Natural killer cell (primary cell): ENCODE results near the gene RIPK1. TPM values are rescaled to one million over a fixed set of nuclear protein-coding genes. Genes with fewer than 3 reads are reported as not detected.

Experiments used
- ATAC-seq, 3 donors: fragments of 150-1000 bp in 2 of 3; fragments of 200-7000 bp in 1 of 3; cut with Tn5 transposase; 1 replicate in 1 of 3; 2 replicates in 2 of 3; pipeline ENCODE4 v1.10.0; 2021; ENCODE audit warnings: mild to moderate bottlenecking in 2 of 3, moderate library complexity in 2 of 3
- DNase-seq, 2 donors: peaks; one replicate each; pipeline versions ENCODE4 v3.0.0 to v3.0.0-alpha.2; 2013 to 2021; ENCODE audit warnings: mixed read lengths in 1 of 2
- H3K27ac ChIP-seq: one replicate; pipeline ENCODE4 v1.5.1; 2013; ENCODE audit warnings: mild to moderate bottlenecking, low read length
- H3K27me3 ChIP-seq: one replicate; pipeline ENCODE4 v1.6.1; 2013; ENCODE audit warnings: low read length; ENCODE audit not compliant: control insufficient read depth, insufficient read depth
- H3K36me3 ChIP-seq: one replicate; pipeline ENCODE4 v1.6.1; 2013; ENCODE audit warnings: low read length; ENCODE audit not compliant: control insufficient read depth, insufficient read depth
- H3K4me1 ChIP-seq: one replicate; pipeline ENCODE4 v1.6.1; 2013; ENCODE audit warnings: low read length; ENCODE audit not compliant: control insufficient read depth, insufficient read depth
- H3K4me3 ChIP-seq: one replicate; pipeline ENCODE4 v1.5.1; 2013; ENCODE audit warnings: low read length
- H3K9me3 ChIP-seq: one replicate; pipeline ENCODE4 v1.6.1; 2013; ENCODE audit warnings: low read length; ENCODE audit not compliant: control insufficient read depth, insufficient read depth
- H3K27ac Mint-ChIP-seq, 2 donors: one replicate each; pipeline ENCODE4 v1.8.0; 2022; ENCODE audit warnings: mild to moderate bottlenecking in 2 of 2, mixed read lengths in 2 of 2, moderate library complexity in 1 of 2
- H3K27me3 Mint-ChIP-seq, 2 donors: one replicate each; pipeline ENCODE4 v1.8.0; 2022; ENCODE audit warnings: low read depth in 2 of 2, mixed read lengths in 2 of 2
- H3K36me3 Mint-ChIP-seq: one replicate; pipeline ENCODE4 v1.8.0; 2022; ENCODE audit warnings: mixed read lengths
- H3K4me1 Mint-ChIP-seq, 2 donors: one replicate each; pipeline ENCODE4 v1.8.0; 2022; ENCODE audit warnings: mixed read lengths in 2 of 2
- H3K4me3 Mint-ChIP-seq: one replicate; pipeline ENCODE4 v1.8.0; 2022; ENCODE audit warnings: mild to moderate bottlenecking, moderate library complexity, mixed read lengths
- H3K9me3 Mint-ChIP-seq, 2 donors: one replicate each; pipeline ENCODE4 v1.8.0; 2022; ENCODE audit warnings: mixed read lengths in 2 of 2
- CTCF ChIP-seq: fragments of 200-600 bp; IDR thresholded peaks from one replicate; pipeline ENCODE4 v1.8.0; 2022; ENCODE audit warnings: antibody characterized with exemption
- WGBS: methylation state at CpG from one replicate; pipeline ENCODE4 v1.1.7; 2013; ENCODE audit warnings: missing lambda C conversion rate; ENCODE audit not compliant: insufficient coverage; 5-methylcytosine and 5-hydroxymethylcytosine counted together
- intact Hi-C: fragments of 100-400 bp; cut with micrococcal nuclease; formaldehyde crosslinking; loops from one replicate; pipeline ENCODE4 v1.14.2; 2022
- total RNA-seq, 4 donors: library from RNA; stranded (reverse); fragments of 120-200 nt in 1 of 4; gene quantifications; one replicate each; pipeline versions ENCODE4 v1.2.3 to v1.2.4, GENCODE V29; 2013 to 2022

Gene RIPK1
- total RNA-seq, 3 donors from 2014 or later (not counting 1 experiment from before 2014, with no cell fraction given) = 30.9 to 44.8 (median 34.5) TPM

DNA sequence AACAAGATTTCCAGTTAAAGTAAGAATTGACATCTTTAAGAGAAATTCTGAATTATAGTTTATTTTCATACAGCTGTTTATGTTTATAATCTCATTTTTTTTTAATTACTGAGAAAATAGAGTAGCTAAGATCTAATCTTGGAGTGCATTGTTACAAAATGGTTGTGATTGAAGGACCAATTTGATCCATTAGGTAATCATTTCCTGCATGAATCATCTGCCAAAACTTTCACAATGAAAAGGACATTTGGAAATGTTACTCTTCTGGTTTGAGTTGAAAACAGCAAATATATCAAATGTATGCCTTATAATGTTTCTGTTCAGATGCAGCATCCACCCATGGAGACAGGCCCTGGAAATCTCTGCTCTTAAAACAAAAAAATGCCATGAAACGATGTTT is 70.0 kb downstream of the RIPK1 start:
- DNase-seq = no peak
- Mint-ChIP-seq H3K4me3 (no peak overlapping the region), H3K27ac (no peak overlapping the region), H3K36me3 (peaks cover 11% of the 10 kb centered on the region), H3K27me3 (no peaks in the 10 kb centered on the region), H3K4me1 (no peaks in the 10 kb centered on the region), H3K9me3 (no peaks in the 10 kb centered on the region)
- whole genome bisulfite sequencing = 91% methylated on average over 1 of the region's 1 CpG
- no peak for TF ChIP-seq CTCF
- Histone ChIP-seq H3K27ac (no peak overlapping the region), H3K4me1 (peaks cover 5% of the 10 kb centered on the region), H3K36me3 (peaks cover 10% of the 10 kb centered on the region), H3K9me3 (no peaks in the 10 kb centered on the region), H3K4me3 (no peak overlapping the region), H3K27me3 (no peaks in the 10 kb centered on the region)
- ATAC-seq = no peak
- intact Hi-C loops = no loop called here

DNA sequence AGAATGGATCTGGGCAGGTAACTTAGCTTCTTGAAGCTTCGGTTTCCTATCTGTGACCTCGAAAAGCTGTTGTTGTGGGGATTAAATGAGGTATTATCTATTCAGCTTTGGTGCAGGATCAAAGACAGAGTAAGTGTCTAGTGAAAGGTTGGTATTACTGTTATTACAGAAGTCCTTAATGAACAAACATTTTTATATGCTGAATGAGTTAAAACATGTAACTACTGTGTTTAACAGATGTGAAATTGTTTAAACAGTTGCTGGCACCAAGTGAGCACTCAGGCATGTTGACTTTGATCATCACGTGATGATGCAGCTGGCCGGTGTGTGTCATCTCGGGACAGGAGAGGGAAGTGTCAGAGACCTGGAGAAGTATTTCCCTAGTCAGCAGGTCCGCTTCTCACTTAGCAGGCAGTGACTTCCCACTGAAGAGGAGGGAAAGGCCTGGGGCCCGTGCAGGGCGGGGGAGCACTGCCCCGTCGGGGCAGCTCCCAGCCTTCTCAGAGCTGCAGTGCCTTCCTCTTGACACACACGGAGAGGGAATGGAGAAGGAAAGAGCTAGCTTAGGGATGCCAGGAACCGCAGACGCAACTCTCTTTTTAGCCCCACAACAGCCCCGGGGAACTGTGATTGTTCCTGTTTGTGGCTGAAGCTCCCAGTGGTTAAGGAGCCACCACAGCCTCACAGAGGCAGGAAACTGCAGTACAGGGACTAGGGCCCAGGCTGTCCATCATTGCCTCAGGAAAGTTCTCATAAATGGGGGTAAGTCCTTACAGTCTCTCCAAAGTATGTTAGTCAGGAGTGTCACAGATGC is 71.0 kb downstream of the RIPK1 start:
- no peak overlapping the region for H3K4me3 Mint-ChIP-seq
- Histone ChIP-seq H3K9me3 (no peaks in the 10 kb centered on the region), H3K4me1 (peaks cover 5% of the 10 kb centered on the region), H3K27ac (no peak overlapping the region), H3K27me3 (no peaks in the 10 kb centered on the region), H3K36me3 (peaks cover 10% of the 10 kb centered on the region), H3K4me3 (no peak overlapping the region)
- peaks cover 11% of the 10 kb centered on the region for H3K36me3 Mint-ChIP-seq
- no peaks in the 10 kb centered on the region for H3K9me3 Mint-ChIP-seq
- DNase-seq (no peak), ATAC-seq (no peak)
- WGBS = 39% methylated on average over 14 of the region's 14 CpGs
- no peak for TF ChIP-seq CTCF
- intact Hi-C loops = no loop called here
- H3K27ac Mint-ChIP-seq = no peak overlapping the region
- H3K4me1 Mint-ChIP-seq = no peaks in the 10 kb centered on the region
- no peaks in the 10 kb centered on the region for H3K27me3 Mint-ChIP-seq

GRCh38 chr6:3140201-3140600 is 71.9 kb downstream of the RIPK1 start:
- Mint-ChIP-seq H3K4me1 (no peaks in the 10 kb centered on the region), H3K9me3 (no peaks in the 10 kb centered on the region), H3K4me3 (no peak overlapping the region), H3K27ac (no peak overlapping the region), H3K27me3 (no peaks in the 10 kb centered on the region), H3K36me3 (peaks cover 11% of the 10 kb centered on the region)
- Histone ChIP-seq H3K4me3 (no peak overlapping the region), H3K36me3 (peaks cover 10% of the 10 kb centered on the region), H3K4me1 (peaks cover 5% of the 10 kb centered on the region), H3K9me3 (no peaks in the 10 kb centered on the region), H3K27me3 (no peaks in the 10 kb centered on the region), H3K27ac (no peak overlapping the region)
- intact Hi-C loops = no loop called here
- TF ChIP-seq CTCF = no peak
- DNase-seq (no peak), ATAC-seq (no peak)
- 95% methylated on average over 20 of the region's 20 CpGs for WGBS

DNA sequence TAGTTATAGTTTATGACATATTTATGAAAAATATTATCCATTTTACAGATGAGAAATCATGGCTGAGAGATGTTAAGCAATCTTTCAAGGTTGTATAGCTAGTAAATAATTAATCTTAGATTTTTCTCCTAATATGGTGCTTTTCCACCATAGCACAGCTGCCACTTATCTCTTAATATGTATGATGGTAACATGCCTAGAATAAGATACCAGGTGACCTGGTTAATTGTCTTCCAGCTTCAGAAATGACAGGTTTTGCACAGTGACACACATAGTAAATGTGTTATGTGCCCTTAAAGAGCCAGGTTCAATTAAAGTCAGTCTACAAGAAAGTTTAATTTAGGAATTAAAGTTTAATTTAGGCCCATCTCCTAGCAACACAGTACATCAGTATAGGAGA is 74.2 kb downstream of the RIPK1 start:
- H3K4me1 ChIP-seq = peaks cover 5% of the 10 kb centered on the region
- ATAC-seq (no peak), DNase-seq (no peak)
- no peak overlapping the region for H3K27ac Mint-ChIP-seq
- H3K9me3 Mint-ChIP-seq = no peaks in the 10 kb centered on the region
- H3K27me3 Mint-ChIP-seq = no peaks in the 10 kb centered on the region
- H3K4me3 ChIP-seq = no peak overlapping the region
- no peak overlapping the region for H3K27ac ChIP-seq
- no peaks in the 10 kb centered on the region for H3K27me3 ChIP-seq
- H3K4me3 Mint-ChIP-seq = no peak overlapping the region
- intact Hi-C loops = no loop called here
- H3K9me3 ChIP-seq = no peaks in the 10 kb centered on the region
- TF ChIP-seq CTCF = no peak
- H3K36me3 ChIP-seq = peaks cover 5% of the 10 kb centered on the region
- peaks cover 11% of the 10 kb centered on the region for H3K36me3 Mint-ChIP-seq
- H3K4me1 Mint-ChIP-seq = no peaks in the 10 kb centered on the region
